ENCODE measurements around the gene KHNYN. TPM values are rescaled to one million over a fixed set of nuclear protein-coding genes. Genes with fewer than 3 reads are reported as not detected.
"Not testable (repeated sequence)": the region's sequence is repeated elsewhere in the genome, so short reads cannot be mapped to it uniquely, and the experiment has no call there.

Gene KHNYN
- total RNA-seq, 1 donor from 2014 or later = 38.1 TPM

- Histone ChIP-seq H3K36me3 (ENCODE audit: control insufficient read depth in 3 of 3, insufficient read depth in 3 of 3, low read length in 3 of 3) (no peaks in the 10 kb centered on the region), H3K27me3 (ENCODE audit: control insufficient read depth in 3 of 3, insufficient read depth in 3 of 3, low read length in 3 of 3) (no peaks in the 10 kb centered on the region), H3K4me3 (ENCODE audit: low read length in 3 of 3) (no peak overlapping the region), H3K9ac (ENCODE audit: low read depth in 1 of 3, low read length in 3 of 3) (no peak overlapping the region), H3K9me3 (ENCODE audit: control insufficient read depth in 3 of 3, low read length in 3 of 3) (no peaks in the 10 kb centered on the region), H3K27ac (ENCODE audit: low read depth, low read length) (no peak overlapping the region), H3K4me1 (ENCODE audit: control insufficient read depth in 3 of 3, insufficient read depth in 3 of 3, low read length in 3 of 3) (no peaks in the 10 kb centered on the region)
Measured at GRCh38 chr14:24465368-24465767, 35.6 kb downstream of the KHNYN start.

GRCh38 chr14:24465805-24466204, 36.1 kb downstream of the KHNYN start:
- Histone ChIP-seq H3K27ac (ENCODE audit: low read depth, low read length) (no peak overlapping the region), H3K9me3 (ENCODE audit: control insufficient read depth in 3 of 3, low read length in 3 of 3) (no peaks in the 10 kb centered on the region), H3K27me3 (ENCODE audit: control insufficient read depth in 3 of 3, insufficient read depth in 3 of 3, low read length in 3 of 3) (no peaks in the 10 kb centered on the region), H3K4me1 (ENCODE audit: control insufficient read depth in 3 of 3, insufficient read depth in 3 of 3, low read length in 3 of 3) (no peaks in the 10 kb centered on the region), H3K9ac (ENCODE audit: low read depth in 1 of 3, low read length in 3 of 3) (no peak overlapping the region), H3K4me3 (ENCODE audit: low read length in 3 of 3) (no peak overlapping the region), H3K36me3 (ENCODE audit: control insufficient read depth in 3 of 3, insufficient read depth in 3 of 3, low read length in 3 of 3) (no peaks in the 10 kb centered on the region)

- H3K27ac ChIP-seq (ENCODE audit: low read depth, low read length); H3K9me3 ChIP-seq (ENCODE audit: control insufficient read depth in 3 of 3, low read length in 3 of 3); H3K4me1 ChIP-seq (ENCODE audit: control insufficient read depth in 3 of 3, insufficient read depth in 3 of 3, low read length in 3 of 3); H3K4me3 ChIP-seq (ENCODE audit: low read length in 3 of 3); H3K9ac ChIP-seq (ENCODE audit: low read depth in 1 of 3, low read length in 3 of 3); H3K36me3 ChIP-seq (ENCODE audit: control insufficient read depth in 3 of 3, insufficient read depth in 3 of 3, low read length in 3 of 3); H3K27me3 ChIP-seq (ENCODE audit: control insufficient read depth in 3 of 3, insufficient read depth in 3 of 3, low read length in 3 of 3): not testable (repeated sequence)
Measured at GRCh38 chr14:24470450-24470849, 40.7 kb downstream of the KHNYN start.

DNA sequence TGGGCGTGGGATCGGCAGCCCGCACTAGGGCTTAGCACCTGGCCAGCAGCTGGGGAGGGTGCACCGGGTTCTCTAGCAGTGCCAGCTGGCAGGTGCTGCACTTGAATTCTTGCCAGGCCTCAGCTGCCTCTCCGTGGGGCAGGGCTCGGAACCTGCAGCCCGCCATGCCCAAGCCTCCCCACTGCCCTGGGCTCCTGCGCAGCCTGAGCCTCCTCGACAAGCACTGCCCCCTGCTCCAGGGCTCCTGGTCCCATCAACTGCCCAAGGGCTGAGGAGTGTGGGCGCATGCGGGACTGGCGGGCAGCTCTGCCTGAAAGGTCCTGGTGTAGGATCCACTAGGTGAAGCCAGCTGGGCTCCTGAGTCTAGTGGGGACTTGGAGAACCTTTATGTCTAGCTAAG, 43.5 kb downstream of the KHNYN start:
- H3K27me3 ChIP-seq (ENCODE audit: control insufficient read depth in 3 of 3, insufficient read depth in 3 of 3, low read length in 3 of 3) = no peaks in the 10 kb centered on the region

DNA sequence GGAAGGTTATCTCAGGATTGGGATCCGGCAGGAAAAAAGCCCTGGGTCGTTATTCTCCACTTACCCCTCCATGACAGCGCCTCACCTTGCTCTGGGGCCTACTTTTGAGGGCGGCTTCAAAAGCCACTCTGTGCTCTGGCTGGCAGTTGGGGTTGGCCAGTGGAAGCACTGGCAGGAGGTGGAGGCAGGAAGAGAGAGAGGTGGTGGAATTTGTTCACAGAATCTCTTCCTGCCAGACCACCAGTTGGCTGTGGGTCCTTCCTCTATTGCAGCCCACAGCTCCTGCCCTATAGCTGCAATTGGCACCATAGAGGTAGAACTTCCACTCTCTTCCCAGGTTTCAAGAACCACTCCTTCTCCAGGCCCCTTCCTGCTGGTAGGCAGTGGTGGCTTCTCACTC, 45.5 kb downstream of the KHNYN start:
- Histone ChIP-seq H3K9me3 (ENCODE audit: control insufficient read depth in 3 of 3, low read length in 3 of 3) (no peaks in the 10 kb centered on the region), H3K36me3 (ENCODE audit: control insufficient read depth in 3 of 3, insufficient read depth in 3 of 3, low read length in 3 of 3) (no peaks in the 10 kb centered on the region), H3K27me3 (ENCODE audit: control insufficient read depth in 3 of 3, insufficient read depth in 3 of 3, low read length in 3 of 3) (no peaks in the 10 kb centered on the region), H3K27ac (ENCODE audit: low read depth, low read length) (no peak overlapping the region), H3K9ac (ENCODE audit: low read depth in 1 of 3, low read length in 3 of 3) (no peak overlapping the region), H3K4me1 (ENCODE audit: control insufficient read depth in 3 of 3, insufficient read depth in 3 of 3, low read length in 3 of 3) (no peaks in the 10 kb centered on the region), H3K4me3 (ENCODE audit: low read length in 3 of 3) (no peak overlapping the region)

More for the DNA sequence above, 43.5 kb downstream of the KHNYN start:
- Histone ChIP-seq H3K36me3 (ENCODE audit: control insufficient read depth in 3 of 3, insufficient read depth in 3 of 3, low read length in 3 of 3) (no peaks in the 10 kb centered on the region), H3K4me3 (ENCODE audit: low read length in 3 of 3) (no peak overlapping the region), H3K4me1 (ENCODE audit: control insufficient read depth in 3 of 3, insufficient read depth in 3 of 3, low read length in 3 of 3) (no peaks in the 10 kb centered on the region), H3K9me3 (ENCODE audit: control insufficient read depth in 3 of 3, low read length in 3 of 3) (no peaks in the 10 kb centered on the region), H3K27ac (ENCODE audit: low read depth, low read length) (no peak overlapping the region), H3K9ac (ENCODE audit: low read depth in 1 of 3, low read length in 3 of 3) (no peak overlapping the region)

DNA sequence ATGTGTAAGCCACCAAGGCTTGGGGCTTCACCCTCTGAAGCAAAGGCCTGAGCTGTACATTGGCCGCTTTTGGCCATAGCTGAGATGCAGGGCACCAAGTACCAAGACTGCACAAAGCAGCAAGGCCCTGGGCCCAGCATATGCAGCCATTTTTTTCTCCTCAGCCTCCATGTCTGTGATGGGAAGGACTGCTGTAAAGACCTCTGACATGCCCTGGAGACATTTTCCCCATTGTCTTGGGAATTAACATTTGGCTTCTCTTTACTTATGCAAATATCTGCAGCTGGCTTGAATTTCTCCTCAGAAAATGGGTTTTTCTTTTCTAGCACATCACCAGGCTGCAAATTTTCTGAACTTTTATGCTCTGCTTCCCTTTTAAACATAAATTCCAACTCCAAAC, 50.2 kb downstream of the KHNYN start:
- not testable (repeated sequence) for H3K4me1 ChIP-seq (ENCODE audit: control insufficient read depth in 3 of 3, insufficient read depth in 3 of 3, low read length in 3 of 3); H3K27me3 ChIP-seq (ENCODE audit: control insufficient read depth in 3 of 3, insufficient read depth in 3 of 3, low read length in 3 of 3); H3K36me3 ChIP-seq (ENCODE audit: control insufficient read depth in 3 of 3, insufficient read depth in 3 of 3, low read length in 3 of 3); H3K9ac ChIP-seq (ENCODE audit: low read depth in 1 of 3, low read length in 3 of 3); H3K4me3 ChIP-seq (ENCODE audit: low read length in 3 of 3); H3K9me3 ChIP-seq (ENCODE audit: control insufficient read depth in 3 of 3, low read length in 3 of 3); H3K27ac ChIP-seq (ENCODE audit: low read depth, low read length)

- H3K9me3 ChIP-seq (ENCODE audit: control insufficient read depth in 3 of 3, low read length in 3 of 3) = no peaks in the 10 kb centered on the region
- no peaks in the 10 kb centered on the region for H3K27me3 ChIP-seq (ENCODE audit: control insufficient read depth in 3 of 3, insufficient read depth in 3 of 3, low read length in 3 of 3)
- no peaks in the 10 kb centered on the region for H3K36me3 ChIP-seq (ENCODE audit: control insufficient read depth in 3 of 3, insufficient read depth in 3 of 3, low read length in 3 of 3)
- no peak overlapping the region for H3K4me3 ChIP-seq (ENCODE audit: low read length in 3 of 3)
- H3K4me1 ChIP-seq (ENCODE audit: control insufficient read depth in 3 of 3, insufficient read depth in 3 of 3, low read length in 3 of 3) = no peaks in the 10 kb centered on the region
- no peak overlapping the region for H3K27ac ChIP-seq (ENCODE audit: low read depth, low read length)
- no peak overlapping the region for H3K9ac ChIP-seq (ENCODE audit: low read depth in 1 of 3, low read length in 3 of 3)
Measured at GRCh38 chr14:24481622-24482324, 52.0 kb downstream of the KHNYN start.

DNA sequence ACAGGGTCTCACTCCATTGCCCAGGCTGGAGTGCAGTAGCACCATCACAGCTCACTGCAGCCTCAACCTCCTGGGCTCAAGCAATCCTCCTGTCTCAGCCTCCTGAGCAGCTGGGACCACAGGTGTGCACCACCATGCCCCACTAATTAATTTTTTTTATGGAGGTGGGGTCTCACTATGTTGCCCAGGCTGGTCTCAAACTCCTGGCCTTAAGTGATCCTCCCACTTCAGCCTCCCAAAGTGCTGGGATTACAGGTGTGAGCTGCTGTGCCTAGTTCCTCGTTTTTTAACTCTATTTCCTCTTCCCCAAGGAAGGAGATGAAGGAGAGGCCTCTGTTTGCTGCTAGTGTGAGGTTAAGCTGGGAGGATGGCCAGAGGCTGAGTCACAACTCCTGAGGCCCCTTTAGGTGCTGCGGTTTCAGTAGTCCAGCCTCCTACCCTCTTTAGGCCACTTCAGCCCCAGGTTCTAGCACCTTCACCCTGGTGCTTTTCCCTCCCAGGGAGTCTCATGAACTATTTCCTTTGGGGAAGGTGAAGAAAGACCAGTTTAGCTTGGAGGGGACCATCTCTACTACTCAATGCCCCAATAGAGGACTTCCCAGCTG, 53.0 kb downstream of the KHNYN start:
- H3K9ac ChIP-seq (ENCODE audit: low read depth in 1 of 3, low read length in 3 of 3); H3K27ac ChIP-seq (ENCODE audit: low read depth, low read length); H3K36me3 ChIP-seq (ENCODE audit: control insufficient read depth in 3 of 3, insufficient read depth in 3 of 3, low read length in 3 of 3); H3K27me3 ChIP-seq (ENCODE audit: control insufficient read depth in 3 of 3, insufficient read depth in 3 of 3, low read length in 3 of 3); H3K9me3 ChIP-seq (ENCODE audit: control insufficient read depth in 3 of 3, low read length in 3 of 3); H3K4me3 ChIP-seq (ENCODE audit: low read length in 3 of 3); H3K4me1 ChIP-seq (ENCODE audit: control insufficient read depth in 3 of 3, insufficient read depth in 3 of 3, low read length in 3 of 3): not testable (repeated sequence)

DNA sequence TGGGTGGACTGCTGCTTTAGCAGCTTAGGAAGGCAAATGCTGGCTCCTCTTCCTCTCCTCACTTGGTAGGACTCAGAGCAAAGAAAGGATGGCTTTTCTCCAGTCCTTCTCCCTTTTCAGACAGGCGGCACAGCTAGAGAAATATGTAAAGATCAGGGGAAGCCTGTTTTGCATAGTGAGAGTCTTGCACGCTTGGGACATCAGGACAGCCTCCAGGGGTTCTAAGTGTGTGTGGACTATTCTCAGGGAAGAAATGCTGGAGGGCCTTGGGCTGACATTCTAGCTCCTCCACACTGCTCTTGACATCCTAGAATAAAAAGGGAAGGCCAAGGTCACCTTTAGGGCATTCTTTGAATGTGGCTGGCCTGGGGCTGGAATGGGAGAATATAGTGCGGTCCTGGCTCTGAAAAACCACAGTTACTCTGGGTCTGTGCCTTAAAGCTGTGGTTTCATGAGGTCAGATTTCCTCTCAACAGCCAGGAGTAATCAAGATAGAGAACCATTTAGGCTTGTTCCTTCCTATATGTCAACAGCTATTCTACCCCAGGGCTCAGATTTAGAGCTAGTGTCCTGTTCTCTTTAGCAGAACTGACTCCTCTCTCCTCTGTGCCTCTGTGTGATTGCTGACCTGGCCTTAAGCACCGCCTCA, 54.0 kb downstream of the KHNYN start:
- Histone ChIP-seq H3K4me1 (ENCODE audit: control insufficient read depth in 3 of 3, insufficient read depth in 3 of 3, low read length in 3 of 3) (no peaks in the 10 kb centered on the region), H3K36me3 (ENCODE audit: control insufficient read depth in 3 of 3, insufficient read depth in 3 of 3, low read length in 3 of 3) (no peaks in the 10 kb centered on the region), H3K27me3 (ENCODE audit: control insufficient read depth in 3 of 3, insufficient read depth in 3 of 3, low read length in 3 of 3) (no peaks in the 10 kb centered on the region), H3K4me3 (ENCODE audit: low read length in 3 of 3) (no peak overlapping the region), H3K9ac (ENCODE audit: low read depth in 1 of 3, low read length in 3 of 3) (no peak overlapping the region), H3K9me3 (ENCODE audit: control insufficient read depth in 3 of 3, low read length in 3 of 3) (no peaks in the 10 kb centered on the region), H3K27ac (ENCODE audit: low read depth, low read length) (no peak overlapping the region)
